Endothelial cell of umbilical vein (primary cell): Measurements from ENCODE around the gene CD37. TPM values are rescaled to one million over a fixed set of nuclear protein-coding genes. Genes with fewer than 3 reads are reported as not detected.
"Not testable (repeated sequence)": the region's sequence is repeated elsewhere in the genome, so short reads cannot be mapped to it uniquely, and the experiment has no call there.

ENCODE experiments used
- BruUV-seq: library from RNA; stranded (reverse); fragments of 400-500 nt; replicated peaks from 2 replicates; lab custom pipeline; 2021; lab: Mats Ljungman, UMichigan
- CTCF ChIA-PET: fragments of 300-600, 350-600 bp; sonication (Branson Sonifier 250); formaldehyde crosslinking; loops from one replicate; lab custom pipeline; 2021; ENCODE audit warnings: antibody characterized with exemption, inconsistent platforms; lab: Charles Lee
- POLR2A ChIA-PET: fragments of 300-600, 350-600 bp; sonication (Branson Sonifier 250); formaldehyde crosslinking; loops from one replicate; lab custom pipeline; 2021; ENCODE audit warnings: antibody characterized with exemption, inconsistent platforms; lab: Charles Lee
- DNase-seq: peaks from one replicate; pipeline ENCODE4 v3.0.0-alpha.2; 2011; ENCODE audit warnings: low read depth, low spot score
- FAIRE-seq: peaks from 2 replicates; lab custom pipeline; 2011; peaks lifted over from hg19 to GRCh38; lab: Jason Lieb, UNC
- H2AFZ ChIP-seq: 2 replicates; pipeline ENCODE4 v1.6.0; 2012; ENCODE audit warnings: low read depth, low read length, control low read depth, inconsistent platforms
- H3K27ac ChIP-seq: 2 replicates; pipeline ENCODE4 v1.5.1; 2011; ENCODE audit warnings: low read depth, mild to moderate bottlenecking, control low read depth, low read length, moderate library complexity; ENCODE audit not compliant: insufficient read depth
- H3K27me3 ChIP-seq, 2 experiments: 2 replicates each; pipeline versions ENCODE4 v1.6.0 to v1.6.1; 2011; ENCODE audit warnings: low read length in 2 of 2, mixed read lengths in 1 of 2; ENCODE audit not compliant: control insufficient read depth in 2 of 2, insufficient read depth in 2 of 2
- H3K36me3 ChIP-seq, 2 experiments: 2 replicates in 1 of 2; 3 replicates in 1 of 2; pipeline ENCODE4 v1.5.1; 2011; ENCODE audit warnings: low read length in 2 of 2, mild to moderate bottlenecking in 1 of 2, moderate library complexity in 1 of 2; ENCODE audit not compliant: control insufficient read depth in 2 of 2, insufficient read depth in 2 of 2; ENCODE audit errors: extremely low read depth in 1 of 2
- H3K4me1 ChIP-seq: 3 replicates; pipeline ENCODE4 v1.5.1; 2011; ENCODE audit warnings: mild to moderate bottlenecking, low read length; ENCODE audit not compliant: control insufficient read depth, insufficient read depth; ENCODE audit errors: extremely low read depth
- H3K4me2 ChIP-seq: 2 replicates; pipeline ENCODE4 v1.6.1; 2011; ENCODE audit warnings: low read length, control low read depth, mixed read lengths; ENCODE audit not compliant: insufficient read depth
- H3K4me3 ChIP-seq, 3 experiments: fragments of 200-600 bp in 1 of 3; sonication (generic), shearing (Covaris generic) in 1 of 3; replicated peaks in 1 of 3; 2 replicates each; pipeline ENCODE4 v1.5.1; 2011 to 2016; ENCODE audit warnings: control low read depth in 3 of 3, low read length in 3 of 3, mild to moderate bottlenecking in 2 of 3, inconsistent platforms in 1 of 3, low read depth in 1 of 3, moderate library complexity in 1 of 3; ENCODE audit not compliant: insufficient read depth in 1 of 3
- H3K79me2 ChIP-seq: 2 replicates; pipeline ENCODE4 v1.6.0; 2012; ENCODE audit warnings: low read length, inconsistent platforms; ENCODE audit not compliant: control insufficient read depth, insufficient read depth
- H3K9ac ChIP-seq: replicated peaks from 2 replicates; pipeline ENCODE3; 2011; ENCODE audit warnings: low read length, control low read depth; ENCODE audit not compliant: insufficient read depth; ENCODE audit errors: extremely low read depth
- H3K9me1 ChIP-seq: replicated peaks from 3 replicates; pipeline ENCODE4 v1.6.0; 2011; ENCODE audit warnings: mild to moderate bottlenecking, low read length; ENCODE audit not compliant: control insufficient read depth, insufficient read depth; ENCODE audit errors: extremely low read depth
- H3K9me3 ChIP-seq: replicated peaks from 2 replicates; pipeline ENCODE4 v1.5.1; 2012; ENCODE audit warnings: low read length, inconsistent platforms; ENCODE audit not compliant: control insufficient read depth, insufficient read depth
- H4K20me1 ChIP-seq: replicated peaks from 2 replicates; pipeline ENCODE3; 2011; ENCODE audit warnings: mild to moderate bottlenecking, low read length; ENCODE audit not compliant: control insufficient read depth, insufficient read depth; ENCODE audit errors: extremely low read depth
- CTCF ChIP-seq, 2 donors: IDR thresholded peaks; 1 replicate in 1 of 2; 2 replicates in 1 of 2; pipeline ENCODE4 v1.5.1; 2011; ENCODE audit warnings: low read length in 2 of 2, mild to moderate bottlenecking in 2 of 2, moderate library complexity in 2 of 2, control low read depth in 1 of 2, inconsistent platforms in 1 of 2, low read depth in 1 of 2; ENCODE audit not compliant: insufficient read depth in 1 of 2; ENCODE audit errors: extremely low read depth in 1 of 2
- EZH2 ChIP-seq: IDR thresholded peaks from 2 replicates; pipeline ENCODE4 v1.6.1; 2012; ENCODE audit warnings: borderline replicate concordance, low read depth, mild to moderate bottlenecking, moderate library complexity, low read length, inconsistent platforms; ENCODE audit not compliant: severe bottlenecking
- FOS ChIP-seq: IDR thresholded peaks from 2 replicates; pipeline ENCODE4 v1.6.1; 2011; ENCODE audit warnings: mild to moderate bottlenecking, low read length, moderate library complexity, borderline replicate concordance; ENCODE audit not compliant: insufficient read depth
- GATA2 ChIP-seq: IDR thresholded peaks from 2 replicates; pipeline ENCODE4 v1.7.0; 2011; ENCODE audit warnings: low read depth, mild to moderate bottlenecking, moderate library complexity, mixed read lengths, low read length; ENCODE audit not compliant: insufficient read length, insufficient read depth
- MAX ChIP-seq: IDR thresholded peaks from 2 replicates; pipeline ENCODE4 v1.6.1; 2011; ENCODE audit not compliant: insufficient read depth, insufficient read length
- MYC ChIP-seq: IDR thresholded peaks from one replicate; pipeline ENCODE4 v1.6.1; 2011; ENCODE audit warnings: mild to moderate bottlenecking, low read depth, low read length
- POLR2AphosphoS5 ChIP-seq: IDR thresholded peaks from 2 replicates; pipeline ENCODE4 v1.6.1; 2012; ENCODE audit warnings: low read depth, mild to moderate bottlenecking, control low read depth, low read length, moderate library complexity; ENCODE audit not compliant: insufficient read depth
- dilution Hi-C: fragments of 300-500 bp; cut with MboI; formaldehyde crosslinking; loops from one replicate; pipeline ENCODE4 v1.15.0; 2019; ENCODE audit warnings: low sequenced_read_pairs; ENCODE audit not compliant: extremely low pct_ligation_motif_present
- intact Hi-C: fragments of 100-400 bp; cut with micrococcal nuclease; formaldehyde crosslinking; loops from one replicate; pipeline ENCODE4 v1.10.0; 2022
- polyA plus RNA-seq, 4 experiments: library from polyadenylated mRNA; depleted of rRNA in 3 of 4; stranded (reverse) in 3 of 4; unstranded in 1 of 4; fragments of >200 nt; gene quantifications; 2 replicates each; pipeline versions ENCODE4 v1.2.1 to v1.2.3, GENCODE V29; 2011 to 2012; ENCODE audit warnings: missing spikeins in 1 of 4
- total RNA-seq: library from RNA; stranded (reverse); gene quantifications from 2 replicates; pipeline ENCODE4 v1.2.3, GENCODE V29; 2021

The CD37 gene
- total and polyA plus RNA-seq, 2 donors (not counting 3 experiments of a cell fraction or from before 2014, with no cell fraction given), result not detected

DNA sequence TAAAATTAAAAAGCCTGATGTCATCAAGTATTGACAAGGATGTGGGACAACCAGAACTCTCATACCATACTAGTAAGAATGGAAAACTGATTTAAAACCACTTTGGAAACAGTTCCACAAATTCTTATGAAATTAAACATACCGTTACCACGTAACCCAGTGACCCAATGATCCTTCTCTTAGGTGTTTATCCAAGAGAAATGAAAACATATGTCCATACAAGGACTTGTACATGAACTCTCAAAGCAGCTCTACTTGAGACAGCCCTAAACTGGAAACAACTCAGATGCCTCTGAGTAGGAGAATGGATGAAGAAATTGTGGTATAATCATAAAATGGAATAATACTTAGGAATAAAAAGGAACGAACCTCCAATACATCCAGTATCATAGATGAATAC lies 37.8 kb upstream of the CD37 start:
- FAIRE-seq (no peak), DNase-seq (no peak)
- H3K4me2 ChIP-seq, result no peak overlapping the region
- no peaks in the 10 kb centered on the region for H3K79me2 ChIP-seq
- no peaks in the 10 kb centered on the region for H3K9me1 ChIP-seq
- no peak overlapping the region for H3K27ac ChIP-seq
- H3K4me3 ChIP-seq, result no peak overlapping the region
- H3K9ac ChIP-seq, result no peak overlapping the region
- intact Hi-C loops (no loop called here), dilution Hi-C loops (no loop called here)
- H4K20me1 ChIP-seq, result no peaks in the 10 kb centered on the region
- no peak for TF ChIP-seq MAX
- TF ChIP-seq MYC, result no peak
- no peak for TF ChIP-seq EZH2
- no peak for TF ChIP-seq CTCF (IDR thresholded peaks at IDR 0.05; ENCODE audit: extremely low read depth in 1 of 2, insufficient read depth in 1 of 2, low read depth in 1 of 2, low read length in 2 of 2)
- TF ChIP-seq FOS, result no peak
- no peak for TF ChIP-seq GATA2
- TF ChIP-seq POLR2AphosphoS5, result no peak
- CTCF ChIA-PET, result no interaction called here
- BruUV-seq, result no TSS peak
- H3K4me1 ChIP-seq, result no peaks in the 10 kb centered on the region
- no peaks in the 10 kb centered on the region for H3K36me3 ChIP-seq
- H2AFZ ChIP-seq, result no peak overlapping the region
- peaks cover 5 to 7% of the 10 kb centered on the region in 2 experiments for H3K27me3 ChIP-seq
- H3K9me3 ChIP-seq, result no peaks in the 10 kb centered on the region
- POLR2A ChIA-PET, result no interaction called here

- intact Hi-C loops, FAIRE-seq, dilution Hi-C loops, H2AFZ ChIP-seq, H3K27me3 ChIP-seq, H3K4me3 ChIP-seq, DNase-seq, H3K9ac ChIP-seq, H3K27ac ChIP-seq, H3K9me1 ChIP-seq, POLR2A ChIA-PET, H3K36me3 ChIP-seq, H3K9me3 ChIP-seq, H3K4me2 ChIP-seq, BruUV-seq, H3K79me2 ChIP-seq, H4K20me1 ChIP-seq, H3K4me1 ChIP-seq: not testable (repeated sequence)
- CTCF ChIA-PET, result interaction anchor here (1.1 kb wide), 1 partner anchor 33 kb away, joined by 3 read pairs; no protein-coding TSS in a partner anchor
Observed at GRCh38 chr19:49298653-49299052, 36.6 kb upstream of the CD37 start.
